ENCODE results near the gene GGTLC1.
"Not testable (repeated sequence)": the region's sequence is repeated elsewhere in the genome, so short reads cannot be mapped to it uniquely, and the experiment has no call there.

Gene GGTLC1

DNA sequence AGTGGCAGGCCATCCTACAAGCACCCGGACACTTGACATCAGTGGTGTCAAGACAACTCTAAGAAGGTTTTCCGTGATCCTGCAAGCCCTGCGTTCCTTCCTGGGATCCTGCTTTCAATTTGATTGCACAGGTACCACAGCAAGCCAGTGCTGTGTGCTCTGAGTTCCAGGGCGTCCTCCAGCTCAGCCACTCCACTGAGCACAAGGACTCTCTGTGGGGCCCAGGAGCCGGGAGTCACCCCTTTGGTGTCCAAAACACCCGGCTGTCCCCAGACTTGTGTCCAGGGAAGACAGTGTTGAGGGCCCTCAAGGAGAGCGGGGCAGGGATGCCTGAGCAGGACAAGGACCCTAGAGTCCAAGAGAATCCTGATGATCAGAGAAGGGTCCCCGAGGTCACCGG, 387 bp upstream of the GGTLC1 start:
- not testable (repeated sequence) for H3K4me3 ChIP-seq (ENCODE audit: low read depth, low read length); DNase-seq (ENCODE audit: low read depth)

DNA sequence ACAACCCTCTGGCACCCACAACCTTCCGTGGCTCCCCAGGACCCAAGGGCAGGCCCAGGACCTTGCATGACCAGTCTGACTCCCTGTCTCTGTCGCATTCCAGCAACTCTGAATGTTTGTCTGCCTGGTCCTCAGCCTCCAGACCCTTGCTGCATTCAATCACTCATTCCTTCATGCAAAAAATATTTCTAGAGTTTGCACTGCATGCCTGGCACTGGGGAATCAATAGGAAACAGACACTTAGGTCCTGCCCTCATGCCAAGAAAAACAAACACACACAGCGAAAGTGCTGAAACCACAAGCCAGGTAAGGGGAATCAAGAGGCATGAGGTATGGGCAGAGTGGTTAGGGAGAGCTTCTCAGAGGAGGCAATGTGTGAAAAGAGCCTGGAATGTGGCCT, 1.9 kb downstream of the GGTLC1 start:
- not testable (repeated sequence) for H3K4me3 ChIP-seq (ENCODE audit: low read depth, low read length); DNase-seq (ENCODE audit: low read depth)

DNA sequence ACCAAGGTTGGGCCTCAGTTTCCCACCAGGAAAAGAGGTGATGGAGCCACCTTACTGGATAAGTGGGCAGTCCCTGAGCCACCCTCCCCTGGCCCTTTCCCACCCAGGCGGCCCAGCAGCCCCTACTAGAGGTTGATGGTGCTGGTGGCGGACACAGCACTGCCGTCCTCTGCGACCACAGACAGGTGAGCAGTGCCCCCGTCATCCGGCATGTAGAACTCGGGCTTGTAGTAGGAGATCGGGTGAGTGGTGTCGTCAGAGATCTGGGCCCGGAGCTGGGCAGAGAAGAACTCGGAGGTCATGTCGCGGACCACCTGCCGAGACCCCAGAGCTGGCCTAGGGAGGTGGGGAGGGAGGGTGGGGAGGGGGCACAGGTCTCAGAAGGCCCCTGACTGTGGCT, 2.3 kb downstream of the GGTLC1 start:
- not testable (repeated sequence) for DNase-seq (ENCODE audit: low read depth)

DNA sequence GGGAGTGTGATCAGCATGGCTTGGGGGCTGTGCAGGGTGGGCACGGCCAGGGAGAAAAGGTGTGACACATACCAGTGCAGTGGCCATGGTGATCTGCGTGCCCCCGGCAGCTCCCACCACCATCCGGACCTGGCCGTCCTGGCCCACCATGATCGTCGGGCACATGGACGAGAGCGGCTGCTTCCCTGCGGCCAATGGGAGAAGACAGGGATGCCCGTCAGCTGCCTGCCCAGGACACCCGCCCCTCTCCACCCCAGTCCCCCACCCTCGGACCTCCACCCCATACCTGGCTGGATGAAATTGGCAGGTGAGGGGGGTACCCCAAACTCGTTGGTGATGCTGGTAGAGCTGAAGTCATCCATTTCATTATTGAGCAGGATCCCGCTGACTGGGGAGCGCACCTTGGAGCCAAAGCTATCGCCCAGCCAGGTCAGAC, 2.8 kb downstream of the GGTLC1 start:
- not testable (repeated sequence) for DNase-seq (ENCODE audit: low read depth); H3K4me3 ChIP-seq (ENCODE audit: low read depth, low read length)

More for the DNA sequence above, 2.3 kb downstream of the GGTLC1 start:
- H3K4me3 ChIP-seq (ENCODE audit: low read depth, low read length): not testable (repeated sequence)

DNA sequence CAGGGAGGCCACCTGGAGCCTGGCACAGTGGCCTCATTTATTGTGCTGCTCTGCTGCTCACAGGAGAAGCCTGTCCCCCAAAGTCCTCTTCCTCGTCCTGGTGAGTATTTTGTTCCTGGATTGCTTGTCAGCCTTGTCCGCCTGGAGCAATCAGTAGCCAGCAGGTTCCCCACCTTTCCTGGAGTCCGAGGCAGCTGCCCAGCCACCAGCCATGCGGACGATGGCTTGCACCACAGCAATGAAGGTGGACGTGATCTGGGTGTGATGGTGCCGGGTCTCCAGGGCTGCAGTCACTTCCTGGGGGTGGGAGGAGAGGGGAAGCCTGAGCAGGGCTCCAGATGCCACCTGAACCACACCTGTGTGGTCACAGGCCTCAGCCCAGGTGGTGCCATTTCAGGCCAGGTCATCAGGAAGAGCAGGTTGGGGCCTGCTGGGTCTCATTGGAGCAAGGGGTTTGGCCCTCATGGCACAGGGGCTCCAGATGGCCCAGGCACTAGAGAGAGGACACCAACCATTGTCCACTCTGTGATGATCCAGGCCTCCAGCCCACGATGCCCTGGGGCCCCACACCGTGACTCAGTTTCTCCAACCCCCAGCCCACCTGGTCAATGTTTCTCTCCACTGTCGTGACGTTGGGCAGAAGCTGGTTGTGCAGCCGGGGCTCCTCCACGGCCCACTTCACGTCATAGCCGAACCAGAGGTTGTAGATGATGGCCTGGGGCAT, 3.4 kb downstream of the GGTLC1 start:
- not testable (repeated sequence) for DNase-seq (ENCODE audit: low read depth)

DNA sequence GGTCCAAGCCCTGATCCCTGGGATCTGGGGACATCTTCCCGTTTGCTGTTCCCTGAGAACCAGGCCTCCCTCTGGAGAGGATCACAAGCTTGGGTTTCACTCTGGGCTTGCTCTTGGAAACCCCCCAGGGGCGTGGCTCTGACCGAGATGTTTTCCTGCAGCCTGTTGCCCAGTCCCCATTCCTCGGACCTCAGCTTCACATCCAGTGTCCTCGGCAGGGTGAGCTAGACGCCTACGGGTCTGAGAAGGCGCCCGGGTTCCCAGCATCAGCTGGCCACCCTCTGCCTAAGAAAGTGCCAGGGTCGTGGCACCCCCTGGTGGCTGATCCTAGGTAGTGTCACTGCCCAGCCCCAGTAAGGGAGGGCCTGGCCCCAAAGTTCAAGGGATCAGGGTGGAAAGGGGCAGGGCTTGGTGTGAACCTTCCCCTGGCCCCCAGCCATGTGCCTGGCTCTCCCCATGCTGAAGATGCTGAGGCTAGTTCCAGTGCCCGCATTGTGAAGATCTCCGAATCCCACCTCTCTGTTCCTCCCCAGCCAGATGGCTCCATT, 4.0 kb downstream of the GGTLC1 start:
- not testable (repeated sequence) for DNase-seq (ENCODE audit: low read depth); H3K4me3 ChIP-seq (ENCODE audit: low read depth, low read length)

More for the DNA sequence above, 3.4 kb downstream of the GGTLC1 start:
- not testable (repeated sequence) for H3K4me3 ChIP-seq (ENCODE audit: low read depth, low read length)

DNA sequence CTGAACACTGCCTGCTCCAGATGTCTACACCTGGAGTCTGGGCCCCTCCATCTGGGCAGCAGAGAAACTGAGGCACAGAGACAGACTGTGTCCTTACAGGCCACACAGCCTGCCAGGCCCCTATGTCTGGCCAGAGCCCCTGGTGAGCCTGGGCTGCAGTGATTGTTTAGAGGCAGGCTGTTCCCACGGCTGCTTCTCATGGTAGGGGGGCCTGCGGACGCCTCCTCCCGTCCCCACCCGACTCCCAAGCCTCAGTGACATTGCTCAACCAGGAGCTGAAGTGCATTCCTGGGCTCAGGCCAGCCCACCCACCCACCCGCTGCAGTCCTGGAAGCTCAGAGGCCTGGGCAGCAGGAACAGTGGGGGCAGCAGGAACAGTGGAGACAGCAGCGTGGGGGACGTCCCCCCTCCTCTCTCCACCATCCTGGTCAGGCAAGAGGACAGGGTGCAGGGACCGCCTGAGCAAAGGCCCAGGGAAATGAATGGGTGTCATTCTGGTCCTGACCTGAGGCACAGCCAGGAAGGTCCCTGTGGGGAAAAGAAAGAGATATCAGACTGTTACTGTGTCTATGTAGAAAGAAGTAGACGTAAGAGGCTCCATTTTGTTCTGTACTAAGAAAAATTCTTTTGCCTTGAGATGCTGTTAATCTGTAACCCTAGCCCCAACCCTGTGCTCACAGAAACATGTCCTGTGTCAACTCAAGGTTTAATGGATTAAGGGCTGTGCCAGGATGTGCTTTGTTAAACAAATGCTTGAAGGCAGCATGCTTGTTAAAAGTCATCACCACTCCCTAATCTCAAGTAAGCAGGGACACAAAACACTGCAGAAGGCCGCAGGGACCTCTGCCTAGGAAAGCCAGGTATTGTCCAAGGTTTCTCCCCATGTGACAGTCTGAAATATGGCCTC, 6.2 kb downstream of the GGTLC1 start:
- not testable (repeated sequence) for H3K4me3 ChIP-seq (ENCODE audit: low read depth, low read length); DNase-seq (ENCODE audit: low read depth)

DNA sequence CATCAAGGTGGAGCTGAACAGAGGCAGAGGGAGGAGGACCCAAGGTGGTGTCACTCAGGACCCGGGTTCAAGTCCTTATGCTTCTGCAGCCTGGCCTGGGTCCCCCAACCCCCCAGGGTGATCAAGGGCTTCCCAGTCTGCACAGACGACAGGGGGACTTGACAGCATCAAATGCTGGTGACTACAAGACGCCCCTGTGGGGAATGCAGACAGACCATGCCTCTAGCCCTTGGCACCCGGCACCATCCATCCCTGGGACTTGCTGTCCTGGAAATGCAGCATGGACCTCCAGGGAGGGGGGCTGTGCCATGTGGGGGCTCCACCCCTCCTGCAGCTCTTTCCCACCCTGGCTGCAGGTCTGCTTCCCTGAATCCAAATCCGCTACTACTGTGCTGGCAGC, 7.1 kb downstream of the GGTLC1 start:
- not testable (repeated sequence) for DNase-seq (ENCODE audit: low read depth)

DNA sequence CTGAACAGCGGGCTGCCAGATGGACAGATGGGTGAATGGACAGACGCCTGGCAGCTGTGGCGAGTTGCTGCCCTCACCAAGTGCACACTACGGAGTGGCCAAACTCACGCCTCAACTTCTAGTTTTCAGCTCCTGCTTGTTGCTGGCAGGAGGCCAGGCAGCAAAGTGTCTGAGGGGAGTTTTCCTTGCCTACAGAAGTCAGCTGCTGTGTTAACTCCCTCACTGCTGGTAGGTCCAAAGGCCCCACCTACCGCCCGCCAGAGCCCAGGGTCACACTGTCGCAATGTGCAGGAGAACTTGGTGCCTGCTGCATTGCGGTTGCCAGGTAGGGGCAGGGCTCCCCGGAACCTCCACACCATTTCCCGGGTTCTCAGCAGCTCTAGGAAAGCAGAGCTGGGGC, 7.6 kb downstream of the GGTLC1 start:
- not testable (repeated sequence) for DNase-seq (ENCODE audit: low read depth); H3K4me3 ChIP-seq (ENCODE audit: low read depth, low read length)

More for the DNA sequence above, 7.1 kb downstream of the GGTLC1 start:
- H3K4me3 ChIP-seq (ENCODE audit: low read depth, low read length): not testable (repeated sequence)

DNA sequence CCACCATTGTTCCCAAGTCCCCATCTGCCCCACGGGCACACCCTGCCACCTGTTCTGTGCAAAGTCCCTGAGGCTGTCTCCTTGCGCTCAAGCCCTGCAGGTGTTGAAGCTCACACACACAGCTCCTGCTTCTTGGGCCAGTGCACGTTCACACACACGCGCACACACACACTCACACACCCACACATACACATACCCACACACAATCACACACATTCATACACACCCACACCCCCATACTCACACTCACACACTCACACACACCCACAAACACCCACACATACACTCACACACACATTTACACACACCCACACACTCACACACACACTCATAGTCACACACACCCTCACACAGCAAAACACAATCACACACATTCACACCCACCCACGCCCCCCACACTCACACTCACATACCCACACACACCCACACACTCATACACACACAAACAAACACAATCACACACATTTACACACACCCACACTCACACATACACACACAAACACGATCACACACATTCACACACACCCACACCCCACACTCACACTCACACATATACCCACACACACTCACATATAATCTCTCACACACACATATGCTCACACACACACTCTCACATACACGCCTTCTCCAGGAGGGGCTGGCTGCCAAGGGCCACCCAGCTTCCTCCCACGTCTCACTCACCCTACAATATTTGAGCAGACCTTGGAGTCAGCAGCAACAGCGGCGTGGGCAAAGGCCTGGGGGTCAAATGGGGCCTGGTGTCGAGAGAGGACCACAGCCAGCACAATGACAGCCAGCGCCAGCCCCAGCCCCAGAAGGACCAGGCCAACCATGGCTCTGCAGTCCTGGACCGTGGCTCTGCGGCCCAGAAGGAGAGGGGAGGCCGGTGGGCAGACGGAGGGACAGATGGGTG, 8.4 kb downstream of the GGTLC1 start:
- DNase-seq (ENCODE audit: low read depth); H3K4me3 ChIP-seq (ENCODE audit: low read depth, low read length): not testable (repeated sequence)

DNA sequence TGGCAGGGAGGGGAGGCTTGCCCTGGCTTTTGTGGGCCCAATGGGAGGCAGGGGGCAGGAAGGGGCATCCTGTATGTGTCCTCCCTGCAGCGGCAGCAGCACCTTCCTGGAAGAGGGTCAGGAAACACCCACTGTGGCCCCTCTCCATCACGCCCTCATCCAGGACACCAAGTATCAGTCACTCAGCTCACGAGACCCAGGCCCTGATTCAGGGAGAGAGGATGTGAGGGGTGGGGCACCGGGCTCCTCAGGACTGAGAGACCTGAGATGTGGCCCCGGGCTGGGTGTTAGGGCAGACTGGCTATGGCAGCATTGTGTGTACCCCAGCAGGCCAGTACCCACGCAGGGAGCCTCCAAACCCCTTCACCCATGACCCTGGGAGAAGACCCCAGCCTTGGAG, 9.2 kb downstream of the GGTLC1 start:
- not testable (repeated sequence) for H3K4me3 ChIP-seq (ENCODE audit: low read depth, low read length); DNase-seq (ENCODE audit: low read depth)

DNA sequence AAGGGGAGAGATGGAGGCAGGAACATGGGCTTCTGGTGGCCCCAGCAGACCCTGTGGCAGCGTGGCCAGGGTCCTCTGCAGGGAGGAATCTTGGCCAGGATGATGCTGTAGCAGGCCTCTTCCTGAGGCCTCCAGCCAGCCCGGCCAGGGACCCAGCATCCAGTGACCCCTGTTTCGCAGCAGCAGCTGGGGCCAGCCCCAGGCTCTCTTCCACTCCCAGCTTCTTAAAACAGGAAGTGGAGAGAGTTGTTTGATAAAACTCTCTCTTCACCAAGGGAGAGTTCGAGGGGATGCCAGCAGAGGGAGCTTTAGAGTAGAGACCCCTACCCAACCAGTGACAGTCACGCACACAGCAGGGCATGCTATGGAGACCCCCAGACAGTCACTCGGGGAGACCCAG, 10.1 kb downstream of the GGTLC1 start:
- H3K4me3 ChIP-seq (ENCODE audit: low read depth, low read length): not testable (repeated sequence)
- DNase-seq (ENCODE audit: low read depth): peak; percentile 39
- TF ChIP-seq, protein P1, sequence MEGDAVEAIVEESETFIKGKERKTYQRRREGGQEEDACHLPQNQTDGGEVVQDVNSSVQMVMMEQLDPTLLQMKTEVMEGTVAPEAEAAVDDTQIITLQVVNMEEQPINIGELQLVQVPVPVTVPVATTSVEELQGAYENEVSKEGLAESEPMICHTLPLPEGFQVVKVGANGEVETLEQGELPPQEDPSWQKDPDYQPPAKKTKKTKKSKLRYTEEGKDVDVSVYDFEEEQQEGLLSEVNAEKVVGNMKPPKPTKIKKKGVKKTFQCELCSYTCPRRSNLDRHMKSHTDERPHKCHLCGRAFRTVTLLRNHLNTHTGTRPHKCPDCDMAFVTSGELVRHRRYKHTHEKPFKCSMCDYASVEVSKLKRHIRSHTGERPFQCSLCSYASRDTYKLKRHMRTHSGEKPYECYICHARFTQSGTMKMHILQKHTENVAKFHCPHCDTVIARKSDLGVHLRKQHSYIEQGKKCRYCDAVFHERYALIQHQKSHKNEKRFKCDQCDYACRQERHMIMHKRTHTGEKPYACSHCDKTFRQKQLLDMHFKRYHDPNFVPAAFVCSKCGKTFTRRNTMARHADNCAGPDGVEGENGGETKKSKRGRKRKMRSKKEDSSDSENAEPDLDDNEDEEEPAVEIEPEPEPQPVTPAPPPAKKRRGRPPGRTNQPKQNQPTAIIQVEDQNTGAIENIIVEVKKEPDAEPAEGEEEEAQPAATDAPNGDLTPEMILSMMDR (IDR thresholded peaks at IDR 0.05; ENCODE audit: low read depth, low read length): peak; percentile 43
